Activated gamma-delta T cell treated with Interleukin-2 at 50 U/mL for 16 hours (primary cell): Measurements from ENCODE around the gene MGAT4C.
"Not testable (repeated sequence)": the region's sequence is repeated elsewhere in the genome, so short reads cannot be mapped to it uniquely, and the experiment has no call there.

Source experiments
- DNase-seq: peaks from one replicate; pipeline ENCODE4 v3.0.0-alpha.2; 2020

MGAT4C gene

DNA sequence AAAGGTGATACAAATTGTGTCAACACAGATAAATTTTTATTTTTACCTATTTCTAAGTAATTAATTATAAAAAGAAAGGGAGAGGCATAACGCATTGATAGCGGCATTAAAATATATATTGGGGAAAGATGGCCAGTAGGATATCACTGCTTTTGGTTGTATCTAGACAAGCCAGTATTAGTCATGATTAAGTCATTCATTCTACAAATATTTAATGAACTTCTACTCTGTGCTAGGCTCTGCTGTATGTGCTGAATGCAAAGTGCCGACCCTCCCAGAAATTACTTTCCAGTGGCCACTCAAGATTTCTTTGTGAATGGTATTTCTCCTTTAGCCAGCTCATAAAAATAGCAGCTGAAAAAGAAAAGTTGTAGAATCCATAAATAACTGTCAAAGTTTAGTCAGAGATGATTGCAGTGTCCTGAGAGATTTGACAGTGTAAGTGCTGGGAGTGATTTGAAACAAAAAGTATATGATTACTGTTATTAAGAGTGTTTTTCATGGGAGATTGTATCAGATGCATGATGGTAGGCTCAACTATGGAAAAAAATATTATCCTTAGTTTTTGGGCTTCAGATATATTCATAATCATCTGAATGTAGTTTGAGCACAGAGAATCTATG, 133.2 kb downstream of the MGAT4C start:
- DNase-seq: no peak

- no peak for DNase-seq
These were observed 138.0 kb downstream of the MGAT4C start for GRCh38 chr12:86118161-86118560.

DNA sequence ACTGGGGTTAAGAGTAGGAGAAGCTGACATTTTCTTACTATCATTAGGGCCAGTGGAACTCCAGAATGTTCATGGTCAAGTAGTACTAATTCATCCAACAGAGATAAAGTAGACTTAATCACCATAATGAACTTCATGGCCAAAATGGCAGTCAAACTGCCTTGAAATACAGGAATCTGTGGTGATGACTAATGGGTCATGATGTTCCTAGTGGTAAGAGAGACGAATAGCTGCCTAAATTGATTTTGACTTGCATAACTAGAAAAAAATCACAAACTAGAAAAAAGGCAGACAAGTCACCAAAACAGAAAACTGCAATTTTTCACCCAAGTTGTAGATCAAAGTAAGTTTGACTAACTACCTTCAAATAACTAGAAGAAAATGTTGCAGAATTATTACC, 138.5 kb downstream of the MGAT4C start:
- no peak for DNase-seq

- DNase-seq: no peak
These were observed 152.1 kb downstream of the MGAT4C start for GRCh38 chr12:86104087-86104486.

- no peak for DNase-seq
These were observed 159.0 kb downstream of the MGAT4C start for GRCh38 chr12:86097161-86097560.

GRCh38 chr12:86091681-86092080, 164.5 kb downstream of the MGAT4C start:
- no peak for DNase-seq

DNA sequence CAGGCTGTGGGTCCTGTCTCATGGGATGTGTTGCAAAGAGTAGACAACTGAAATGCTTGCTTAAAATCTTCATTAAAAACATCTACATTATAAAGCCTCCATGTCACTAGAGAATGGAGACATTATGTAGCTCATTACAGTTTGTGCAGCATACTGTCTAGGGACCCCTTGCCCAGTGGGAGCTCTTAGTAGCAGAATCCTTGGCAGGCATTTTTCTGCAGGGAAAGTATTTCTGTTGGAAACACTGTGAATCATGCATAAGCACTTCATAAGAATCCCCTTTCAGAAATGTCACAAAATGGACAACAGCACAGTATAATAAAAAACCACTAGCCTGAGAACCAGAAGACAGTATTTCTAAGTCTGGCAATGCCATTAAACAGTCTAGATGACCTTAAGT, 174.3 kb downstream of the MGAT4C start:
- no peak for DNase-seq

- DNase-seq: not testable (repeated sequence)
These were observed 197.1 kb downstream of the MGAT4C start for GRCh38 chr12:86059052-86059451.

- DNase-seq: no peak
These were observed 198.9 kb downstream of the MGAT4C start for GRCh38 chr12:86057092-86057845.

DNA sequence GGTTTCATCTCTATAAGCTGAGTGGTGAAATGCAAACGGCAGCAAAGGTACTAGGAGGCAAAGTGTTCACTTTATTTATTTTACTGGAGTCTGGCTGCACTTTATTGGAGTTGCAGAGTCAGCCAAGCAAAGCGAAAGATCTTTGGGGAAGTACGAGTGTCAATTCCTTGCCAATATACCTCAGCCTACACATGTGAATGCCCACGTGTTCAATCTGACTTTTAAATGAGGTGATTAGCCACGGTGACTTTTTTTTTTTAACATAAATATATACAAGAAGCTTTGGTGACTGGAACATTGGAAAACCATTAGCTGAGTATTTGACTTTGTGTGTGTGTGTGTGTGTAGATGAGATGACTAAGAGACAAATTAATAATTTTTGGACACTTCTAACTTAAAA, 203.3 kb downstream of the MGAT4C start:
- DNase-seq: no peak

DNA sequence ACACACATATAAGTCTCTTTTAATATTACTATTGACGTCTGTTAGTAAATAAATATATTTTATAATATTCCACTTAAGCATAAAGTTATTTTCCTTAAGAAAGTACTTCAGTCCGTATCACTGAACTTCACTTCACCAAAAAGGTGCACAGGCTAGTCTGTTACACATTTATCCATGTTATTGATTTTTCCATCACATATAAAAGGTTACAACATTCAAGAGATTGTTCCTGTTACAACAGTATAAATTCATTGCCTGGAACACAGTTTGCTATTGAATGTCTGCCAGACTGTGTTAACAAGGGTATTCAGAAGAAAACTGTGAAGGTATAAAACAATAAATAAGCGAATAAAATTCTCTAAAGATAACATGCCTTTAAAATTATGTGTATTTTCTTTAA, 206.2 kb downstream of the MGAT4C start:
- no peak for DNase-seq

GRCh38 chr12:86044396-86044795, 211.8 kb downstream of the MGAT4C start:
- DNase-seq: no peak

DNA sequence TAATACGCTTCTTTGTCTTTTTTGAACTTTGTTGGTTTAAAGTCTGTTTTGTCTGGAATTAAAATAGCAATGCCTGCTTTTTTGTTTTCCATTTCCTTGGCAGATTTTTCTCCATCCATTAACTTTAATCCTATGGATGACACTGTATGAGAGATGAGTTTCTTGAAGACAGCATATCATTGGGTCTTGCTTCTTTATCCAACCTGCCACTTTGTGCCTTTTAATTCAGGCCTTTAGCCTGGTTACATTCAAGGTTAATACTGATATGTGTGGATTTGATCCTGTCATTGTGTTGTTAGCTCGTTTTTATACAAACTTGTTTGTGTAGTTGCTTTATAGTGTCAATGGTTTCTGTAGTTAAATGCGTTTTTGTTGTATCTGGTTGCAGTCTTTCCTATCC, 214.1 kb downstream of the MGAT4C start:
- DNase-seq: no peak

DNA sequence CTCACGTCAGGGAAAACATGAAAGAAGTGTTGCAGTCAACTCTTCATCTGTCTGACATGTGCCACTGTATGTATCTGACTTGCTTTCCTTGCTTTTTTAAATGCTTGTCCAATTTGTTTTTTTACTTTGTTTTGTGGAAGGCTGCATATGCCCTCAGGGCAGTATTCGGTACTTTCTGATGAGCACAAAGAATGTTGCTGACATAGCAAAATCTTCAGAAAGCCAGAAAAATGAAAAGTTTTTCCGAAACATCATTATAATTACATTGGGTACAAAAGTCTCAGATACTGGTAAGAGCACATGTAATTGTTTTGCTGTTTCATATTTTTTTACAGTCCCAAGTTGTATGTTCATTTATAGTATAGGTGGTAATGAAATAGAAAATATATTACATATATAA, 237.8 kb downstream of the MGAT4C start:
- DNase-seq: no peak

DNA sequence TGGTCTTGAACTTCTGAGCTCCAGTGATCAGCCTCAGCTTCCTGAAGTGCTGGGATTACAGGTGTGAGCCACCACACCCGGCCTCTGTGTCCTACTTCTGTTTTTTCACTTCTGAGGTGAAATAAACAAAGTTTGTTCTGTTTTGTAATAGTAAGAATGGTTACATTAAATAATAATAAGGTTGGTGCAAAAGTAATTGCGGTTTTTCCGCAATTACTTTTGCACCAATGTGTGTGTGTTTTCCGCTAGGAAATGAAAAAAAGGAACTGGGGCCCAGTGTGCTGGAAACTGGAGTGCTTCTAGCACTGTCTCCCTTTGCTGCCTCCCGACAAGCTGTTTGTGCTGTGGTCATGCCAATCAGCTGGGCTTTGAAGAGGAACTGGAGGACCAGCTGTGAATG, 241.2 kb downstream of the MGAT4C start:
- DNase-seq: no peak

DNA sequence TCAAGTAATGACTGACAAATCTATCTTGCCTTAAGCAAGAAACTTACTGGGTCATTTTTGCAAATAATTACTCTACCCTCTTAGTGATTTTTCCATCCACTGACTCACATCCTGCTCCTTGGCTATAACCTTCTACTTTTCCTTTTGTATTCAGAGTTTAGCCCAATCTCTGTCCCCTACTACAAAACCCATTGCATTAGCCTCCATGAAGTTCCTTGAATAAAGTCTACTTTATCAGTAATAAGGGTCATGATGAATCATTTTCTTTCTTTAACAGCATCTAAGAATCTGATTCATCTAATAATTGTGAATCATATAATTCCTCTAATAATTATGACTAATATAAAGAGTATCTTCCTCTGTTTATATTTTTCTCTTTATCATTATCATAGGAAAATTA, 249.5 kb downstream of the MGAT4C start:
- DNase-seq: no peak

DNA sequence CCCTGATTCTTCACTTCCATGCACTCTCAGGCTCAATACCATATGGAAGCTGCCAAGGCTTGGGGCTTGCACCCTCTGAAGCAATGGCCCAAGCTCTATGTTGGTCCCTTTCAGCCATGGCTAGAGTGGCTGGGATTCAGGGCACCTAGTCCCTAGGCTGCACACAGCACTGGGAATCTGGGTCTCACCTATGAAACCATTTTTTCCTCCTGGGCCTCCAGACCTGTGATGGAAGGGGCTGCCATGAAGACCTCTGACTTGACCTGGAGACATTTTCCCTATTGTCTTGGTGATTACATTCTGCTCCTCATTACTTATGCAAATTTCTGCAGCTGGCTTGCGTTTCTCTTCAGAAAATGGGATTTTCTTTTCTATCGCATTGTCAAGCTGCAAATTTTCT, 258.1 kb downstream of the MGAT4C start:
- DNase-seq: no peak

GRCh38 chr12:85996280-85996679, 259.9 kb downstream of the MGAT4C start:
- DNase-seq: no peak

DNA sequence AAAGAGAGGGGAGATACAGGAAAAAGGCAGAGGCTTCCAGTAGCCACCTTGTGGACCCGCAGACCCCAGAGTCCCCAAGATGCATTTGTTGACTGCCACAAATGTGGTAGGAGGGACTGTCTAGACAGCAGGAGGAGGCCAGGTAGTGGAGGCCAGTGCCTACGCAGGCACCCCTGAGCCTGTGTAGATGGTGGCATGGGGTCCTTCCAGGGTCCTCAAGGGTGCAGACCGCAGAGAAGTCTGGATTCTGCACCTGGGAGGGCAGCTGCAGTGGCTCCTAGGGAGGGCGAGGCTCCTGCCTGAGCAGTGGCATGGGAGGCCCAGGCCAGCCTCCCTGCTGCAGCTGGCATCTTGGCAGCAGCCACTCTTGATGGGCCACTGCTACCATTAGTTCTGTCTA, 262.4 kb downstream of the MGAT4C start:
- DNase-seq: no peak

GRCh38 chr12:85985996-85986395, 270.2 kb downstream of the MGAT4C start:
- no peak for DNase-seq

GRCh38 chr12:85983601-85984000, 272.6 kb downstream of the MGAT4C start:
- no peak for DNase-seq

DNA sequence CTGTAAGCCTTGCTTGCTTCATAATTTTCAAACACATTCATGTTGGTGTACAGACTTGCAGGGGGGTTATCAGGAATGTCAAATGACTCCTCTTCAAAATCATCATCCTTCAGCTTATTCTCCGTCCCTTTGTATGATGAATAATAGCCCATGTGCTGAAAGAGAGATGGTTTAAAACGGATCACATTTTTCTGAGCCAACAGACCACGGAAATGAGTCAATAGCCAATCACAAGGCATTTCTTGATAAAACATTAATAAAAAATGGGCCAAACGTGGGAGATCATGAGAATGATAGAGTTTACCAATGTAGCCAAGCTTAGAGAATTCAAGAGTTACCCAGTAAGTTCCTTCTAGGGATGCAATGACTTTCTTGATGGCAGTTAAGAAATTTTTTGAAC, 276.6 kb downstream of the MGAT4C start:
- no peak for DNase-seq

GRCh38 chr12:85975716-85976115, 280.5 kb downstream of the MGAT4C start:
- no peak for DNase-seq

GRCh38 chr12:85971800-85972199, 284.4 kb downstream of the MGAT4C start:
- DNase-seq: no peak

DNA sequence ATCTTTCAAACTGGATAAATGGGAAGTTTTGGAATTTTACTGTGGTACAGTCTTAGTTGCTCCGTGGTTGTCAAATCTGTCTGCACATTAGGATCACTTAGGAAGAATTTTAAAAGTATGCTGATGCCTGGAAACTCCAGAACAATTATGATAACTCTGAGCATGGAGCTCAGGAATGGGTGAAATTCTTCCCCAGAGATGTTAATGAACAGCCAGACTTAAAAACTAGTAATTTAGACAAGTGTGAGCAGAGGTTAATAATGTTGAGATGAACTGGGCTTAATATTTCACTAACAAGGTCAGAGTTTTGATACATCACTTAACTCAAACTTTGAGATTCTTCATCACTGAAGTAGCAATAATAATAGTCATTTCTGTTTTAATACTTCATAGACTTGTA, 287.6 kb downstream of the MGAT4C start:
- DNase-seq: no peak
